ENCODE measurements around the gene TTC21B. TPM values are rescaled to one million over a fixed set of nuclear protein-coding genes. Genes with fewer than 3 reads are reported as not detected.
"Not testable (repeated sequence)": the region's sequence is repeated elsewhere in the genome, so short reads cannot be mapped to it uniquely, and the experiment has no call there.

Gene TTC21B
- polyA plus RNA-seq (ENCODE audit: insufficient read length in 10 of 10), result 10 to 100 TPM; 14.0 to 28.0 (median 19.1) TPM
- long read RNA-seq, donor 1, full-length matches to known transcripts, result 1 of 1 reads
- long read RNA-seq, donor 1, partial matches to known transcripts, result 0 of 1 reads
- long read RNA-seq, donor 1, other reads (novel, unspliced or antisense), result 0 of 1 reads
- long read RNA-seq, donor 2, full-length matches to known transcripts, result 2 of 2 reads
- long read RNA-seq, donor 2, partial matches to known transcripts, result 0 of 2 reads
- long read RNA-seq, donor 2, other reads (novel, unspliced or antisense), result 0 of 2 reads
- long read RNA-seq, donor 3, result 0 reads
- long read RNA-seq, donor 4, result 0 reads
- long read RNA-seq, donor 5, partial matches to known transcripts, result 0 of 1 reads
- long read RNA-seq, donor 5, other reads (novel, unspliced or antisense), result 0 of 1 reads
- long read RNA-seq, donor 6, full-length matches to known transcripts, result 3 of 3 reads
- long read RNA-seq, donor 6, partial matches to known transcripts, result 0 of 3 reads
- long read RNA-seq, donor 6, other reads (novel, unspliced or antisense), result 0 of 3 reads
- long read RNA-seq, donor 7, result 0 reads
- long read RNA-seq, donor 8, partial matches to known transcripts, result 0 of 1 reads
- long read RNA-seq, donor 8, other reads (novel, unspliced or antisense), result 0 of 1 reads
- long read RNA-seq, donor 9, result 0 reads

DNA sequence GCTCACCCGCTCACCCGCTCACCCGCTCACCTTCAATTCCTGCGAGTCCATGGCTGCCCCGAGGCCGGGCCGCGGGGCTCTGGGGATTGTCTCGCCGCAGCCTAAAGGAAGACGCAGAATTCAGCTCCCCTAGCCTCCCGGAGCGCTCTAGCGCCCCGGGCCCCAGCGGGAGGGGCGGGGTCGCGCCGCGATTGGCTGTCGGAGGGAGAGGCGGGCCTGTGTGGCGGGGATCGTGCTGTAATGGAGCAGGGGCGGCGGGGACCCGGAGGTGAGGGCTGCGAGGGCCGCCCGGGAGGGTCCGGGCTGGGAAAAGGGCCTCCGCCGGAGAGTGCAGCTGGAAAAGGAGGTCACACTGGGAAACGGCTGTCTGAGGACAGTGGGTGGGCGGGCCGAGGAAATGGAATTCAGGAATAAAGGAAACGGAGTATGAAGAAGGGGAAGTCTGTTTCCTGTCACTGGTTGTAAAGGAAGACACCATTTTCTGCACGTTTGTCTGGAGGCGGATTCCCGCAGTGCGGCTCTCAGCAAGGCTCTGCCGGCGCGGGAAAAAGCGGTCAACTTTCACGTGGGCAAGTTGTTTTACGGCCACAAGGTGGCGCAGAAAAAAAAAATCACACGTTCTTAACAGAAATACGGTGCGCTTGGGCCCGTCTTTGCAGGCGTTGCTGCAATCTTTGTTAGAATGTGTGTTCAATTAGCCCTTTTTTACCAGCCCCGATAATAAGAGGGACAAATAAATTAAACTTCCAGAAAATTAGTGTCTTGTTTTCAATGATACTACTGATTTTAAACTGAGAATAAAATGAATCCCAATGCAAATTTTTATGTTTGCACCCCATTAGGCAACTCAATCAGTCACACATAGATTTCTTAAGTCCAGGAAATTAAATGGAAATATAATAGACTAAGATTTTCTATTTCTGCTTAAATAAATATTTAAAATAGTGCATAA, at the start of gene TTC21B:
Gene TTC21B (minus strand): TSS at position 122 of the 952 bp plus-strand sequence. CDS start 71 bp downstream, at position 51.
- DNase-seq, result peak; percentile 95 to 99 (median 96)

DNA sequence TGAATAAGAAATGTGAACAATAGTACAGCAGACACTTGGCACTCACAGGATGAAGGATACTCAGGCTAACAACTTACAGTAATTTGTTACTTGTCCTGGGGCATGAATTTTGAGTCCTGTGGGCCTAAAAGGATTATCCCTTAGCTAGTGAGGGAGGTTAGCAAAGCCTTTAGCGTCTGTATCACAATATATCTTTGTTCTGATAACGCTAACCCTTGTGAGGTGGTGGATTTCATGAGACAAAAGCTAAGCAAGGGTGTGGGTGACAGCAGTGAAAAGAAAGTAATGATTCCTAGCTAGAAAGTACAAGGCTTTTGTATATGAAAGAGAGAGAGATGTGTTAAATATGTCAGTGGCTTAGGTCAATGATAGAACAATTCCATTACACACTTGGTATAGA, 46.8 kb upstream of the TTC21B start:
- DNase-seq, result no peak

DNA sequence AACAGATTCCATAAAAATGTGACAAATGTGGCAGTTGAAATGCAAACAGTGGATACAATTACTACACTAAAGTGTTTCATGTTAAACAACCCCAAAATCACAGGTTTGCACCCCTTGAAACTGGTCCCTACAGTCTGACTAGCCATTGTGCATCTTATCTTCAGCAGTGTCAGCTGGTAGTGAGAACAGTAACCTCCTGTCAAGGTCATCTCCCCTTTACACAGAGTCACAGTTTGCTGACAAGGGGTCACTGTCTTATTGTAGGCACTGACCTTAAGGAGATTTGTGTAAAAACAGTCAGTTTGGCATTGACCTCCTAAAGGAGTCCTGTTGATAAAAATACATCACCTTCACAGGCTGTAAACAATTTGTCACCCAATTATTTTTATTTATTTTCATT, 37.3 kb upstream of the TTC21B start:
- DNase-seq, result no peak

- DNase-seq, result no peak
Measured at GRCh38 chr2:165989851-165990250, 36.3 kb upstream of the TTC21B start.

GRCh38 chr2:165985120-165985519, 31.5 kb upstream of the TTC21B start:
- DNase-seq, result no peak

- not testable (repeated sequence) for DNase-seq
Measured at GRCh38 chr2:165972161-165972560, 18.6 kb upstream of the TTC21B start.

DNA sequence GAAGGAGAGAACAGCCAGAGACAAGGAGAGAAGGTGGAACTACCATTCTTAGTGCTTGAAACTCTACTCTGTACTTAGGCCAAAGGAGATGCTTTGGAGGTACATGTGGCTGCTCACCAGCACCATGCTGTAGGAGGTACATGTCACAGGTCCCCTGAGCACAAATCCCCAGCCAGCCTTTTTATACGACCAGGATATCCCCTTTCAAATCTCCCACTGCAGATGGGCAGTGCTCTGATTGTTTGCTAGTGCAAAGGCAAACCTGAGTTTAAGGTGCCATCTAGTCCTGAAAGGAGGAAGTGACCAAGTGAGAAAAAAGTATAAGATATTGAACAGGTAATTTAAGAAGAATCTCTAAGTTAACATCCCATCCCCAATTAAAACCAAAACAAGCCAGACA, 17.1 kb upstream of the TTC21B start:
- no peak for DNase-seq

GRCh38 chr2:165969227-165969626, 15.7 kb upstream of the TTC21B start:
- DNase-seq, result no peak

- DNase-seq, result no peak
Measured at GRCh38 chr2:165967746-165968145, 14.2 kb upstream of the TTC21B start.

- DNase-seq, result no peak
Measured at GRCh38 chr2:165961818-165962217, 8.2 kb upstream of the TTC21B start.

- no peak for DNase-seq
Measured at GRCh38 chr2:165959371-165959770, 5.8 kb upstream of the TTC21B start.

DNA sequence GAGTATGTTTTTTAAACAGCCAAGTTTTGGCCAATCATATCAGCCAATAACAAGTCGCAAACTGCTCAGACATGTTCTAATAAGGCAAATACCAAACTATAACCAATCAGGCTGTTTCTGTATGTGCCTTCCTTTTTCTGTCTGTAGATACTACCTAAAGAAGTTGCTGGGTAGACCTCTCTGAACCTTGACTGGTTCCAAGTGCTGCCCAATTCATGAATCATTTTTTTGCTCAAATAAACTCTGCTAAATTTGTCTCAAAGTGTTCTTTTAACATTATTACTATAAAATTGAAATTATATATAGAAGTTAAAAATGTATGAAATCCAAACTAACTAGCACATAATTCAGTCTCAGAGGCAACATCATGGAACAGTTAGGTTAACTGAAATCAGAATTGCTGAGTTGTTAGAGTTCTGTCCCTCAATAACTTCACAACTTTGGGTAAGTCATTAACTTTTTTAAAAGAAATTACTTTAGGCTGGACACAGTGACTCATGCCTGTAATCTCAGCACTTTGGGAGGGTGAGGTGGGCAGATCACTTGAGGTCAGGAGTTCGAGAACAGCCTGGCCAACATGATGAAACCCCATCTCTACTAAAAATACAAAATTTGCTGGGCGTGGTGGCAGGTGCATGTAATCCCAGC, 4.9 kb upstream of the TTC21B start:
- no peak for DNase-seq

GRCh38 chr2:165957030-165957675, 3.6 kb upstream of the TTC21B start:
- no peak for DNase-seq

DNA sequence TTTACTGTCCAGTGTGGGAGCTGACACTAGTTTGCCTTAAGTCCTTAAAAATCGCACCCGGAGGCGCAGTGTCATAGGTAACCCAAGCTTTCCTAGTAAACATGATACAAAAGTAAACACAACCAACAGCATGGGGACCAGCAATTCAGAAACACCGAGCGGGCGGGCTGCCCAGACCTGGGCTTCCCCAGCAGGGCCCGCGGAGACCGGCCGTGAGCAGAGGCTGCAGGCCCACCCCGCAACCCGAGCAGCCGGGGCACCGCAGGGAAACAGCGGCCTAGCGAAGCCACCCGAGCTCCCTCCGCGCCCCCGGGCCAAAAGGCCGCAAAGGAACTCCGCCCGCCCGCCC, 296 bp downstream of the TTC21B start:
- DNase-seq, result no peak

DNA sequence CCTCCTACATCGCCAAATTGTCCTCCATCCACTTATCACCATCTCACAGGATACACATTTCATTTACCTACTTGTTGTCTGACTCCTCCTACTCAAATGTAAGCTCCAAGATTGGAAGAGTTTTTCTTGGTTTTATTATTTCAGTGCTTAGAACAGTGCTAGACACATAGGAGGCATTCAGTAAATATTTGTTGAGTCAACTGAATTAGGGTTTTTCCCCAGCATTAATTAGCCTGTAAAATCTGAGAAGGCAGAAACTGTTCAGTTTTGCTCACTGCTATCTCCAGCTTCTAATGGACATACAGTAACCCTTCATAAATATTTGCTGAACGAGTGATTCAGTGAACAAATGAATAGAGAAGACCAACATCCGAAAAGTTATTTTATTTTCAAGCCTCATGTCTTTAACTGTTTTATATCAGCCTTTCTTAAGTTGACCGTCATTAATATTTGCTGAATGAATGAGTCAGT, 800 bp downstream of the TTC21B start:
- DNase-seq, result peak; percentile 7 to 27 (median 7)

GRCh38 chr2:165952085-165952484, 1.5 kb downstream of the TTC21B start:
- DNase-seq, result peak in 1 of 3 donors; percentile 5

- DNase-seq, result no peak
Measured at GRCh38 chr2:165950438-165950837, 3.1 kb downstream of the TTC21B start.

DNA sequence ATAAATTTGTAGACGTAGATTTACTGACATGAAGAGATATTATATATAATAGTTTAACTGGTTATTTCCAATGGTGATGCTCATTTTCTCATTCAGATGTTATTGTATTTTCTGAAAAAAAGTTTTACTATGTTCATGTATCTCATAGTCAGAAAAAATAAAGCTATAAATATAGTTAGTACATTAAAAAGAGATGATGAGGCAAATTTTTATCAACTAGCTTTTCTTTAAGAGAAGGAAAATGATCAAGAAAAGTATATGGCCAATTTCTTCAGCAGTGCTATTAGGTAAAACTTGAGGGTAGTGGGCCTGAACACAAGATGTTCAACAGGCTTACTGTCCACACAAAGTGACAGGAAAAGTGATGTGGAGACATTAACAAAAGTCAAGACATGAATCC, 11.7 kb downstream of the TTC21B start:
- DNase-seq, result no peak

GRCh38 chr2:165938237-165938636, 15.3 kb downstream of the TTC21B start:
- no peak for DNase-seq

GRCh38 chr2:165933211-165933910, 20.2 kb downstream of the TTC21B start:
- no peak for DNase-seq

Measured in muscle of back (tissue), 13 donors.